Type B pancreatic cell (in vitro differentiated cells): ENCODE measurements around the gene TUBGCP6. TPM values are rescaled to one million over a fixed set of nuclear protein-coding genes. Genes with fewer than 3 reads are reported as not detected.

Experiments used
- DNase-seq: peaks from one replicate; pipeline ENCODE4 v3.0.0; 2021; ENCODE audit warnings: mixed read lengths; ENCODE audit not compliant: unreplicated experiment; ENCODE audit errors: extremely low spot score
- H3K27ac Mint-ChIP-seq: 2 replicates; pipeline ENCODE4 v1.8.0; 2021; ENCODE audit warnings: mild to moderate bottlenecking, mixed read lengths
- H3K27me3 Mint-ChIP-seq: 2 replicates; pipeline ENCODE4 v1.8.0; 2021; ENCODE audit warnings: mixed read lengths
- H3K36me3 Mint-ChIP-seq: 2 replicates; pipeline ENCODE4 v1.8.0; 2021; ENCODE audit warnings: mixed read lengths
- H3K4me1 Mint-ChIP-seq: one replicate; pipeline ENCODE4 v1.8.0; 2021; ENCODE audit warnings: mixed read lengths; ENCODE audit not compliant: unreplicated experiment
- H3K4me3 Mint-ChIP-seq: 2 replicates; pipeline ENCODE4 v1.8.0; 2021; ENCODE audit warnings: mild to moderate bottlenecking, mixed read lengths
- H3K9me3 Mint-ChIP-seq: 2 replicates; pipeline ENCODE4 v1.8.0; 2021; ENCODE audit warnings: mixed read lengths
- total RNA-seq: library from RNA; stranded (reverse); gene quantifications from 2 replicates; pipeline ENCODE4 v1.2.1, GENCODE V29; 2021; ENCODE audit warnings: low replicate concordance
- TF ChIP-seq, protein P1 (sequence below): fragments of 200-600 bp; sonication (generic); conservative IDR thresholded peaks from 2 replicates; pipeline ENCODE4 v1.5.0; 2021; ENCODE audit warnings: antibody characterized with exemption, mild to moderate bottlenecking

The TUBGCP6 gene
- total RNA-seq, 1 donor from 2014 or later: 51.4 TPM

DNA sequence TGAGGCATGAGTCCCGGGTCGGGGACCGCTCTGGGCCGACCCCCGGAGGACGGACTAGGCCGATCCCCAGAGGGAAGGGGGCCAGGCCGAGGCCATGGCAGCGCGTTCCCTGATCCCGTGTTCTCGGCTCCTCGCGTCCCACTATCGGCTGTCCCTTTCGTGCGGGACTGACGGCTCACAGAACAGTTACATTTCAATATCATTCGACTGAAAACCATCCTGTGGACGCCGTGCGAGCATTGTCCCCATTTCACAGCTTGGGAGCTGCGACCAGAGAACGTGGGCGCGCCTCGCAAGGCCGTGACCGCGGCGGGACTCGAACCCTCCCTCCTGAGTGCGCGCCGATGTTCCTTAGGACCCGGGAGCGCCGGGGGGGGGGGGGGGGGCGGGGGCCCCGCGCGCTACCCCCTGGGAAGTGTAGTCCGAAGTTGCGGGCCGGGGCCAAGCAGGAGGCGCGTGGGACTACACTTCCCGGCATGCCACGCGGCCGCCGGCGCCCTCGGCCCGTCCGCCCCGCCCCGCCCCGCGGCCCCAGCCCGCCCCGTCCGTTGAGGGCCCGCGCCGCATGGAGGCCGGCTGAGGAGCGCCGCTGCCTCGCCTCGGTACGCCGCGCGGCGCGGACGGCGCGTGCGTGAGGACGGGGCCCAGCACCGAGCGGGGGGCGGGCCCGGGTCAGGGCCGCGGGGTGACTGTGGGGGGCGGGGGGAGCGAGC lies 59.3 kb downstream of the TUBGCP6 start, which contains the start of gene TRABD:
TRABD (plus strand) TSS at position 539 of the 713 bp plus-strand sequence. CDS start 7,148 bp downstream, outside the sequence.
- Mint-ChIP-seq H3K9me3 (no peaks in the 10 kb centered on the region), H3K36me3 (no peaks in the 10 kb centered on the region), H3K27ac (peak within 1 kb of the TSS; percentile 91), H3K27me3 (no peaks in the 10 kb centered on the region), H3K4me3 (peak within 1 kb of the TSS; percentile 97), H3K4me1 (peaks cover 7% of the 10 kb centered on the region)
- TF ChIP-seq, protein P1, sequence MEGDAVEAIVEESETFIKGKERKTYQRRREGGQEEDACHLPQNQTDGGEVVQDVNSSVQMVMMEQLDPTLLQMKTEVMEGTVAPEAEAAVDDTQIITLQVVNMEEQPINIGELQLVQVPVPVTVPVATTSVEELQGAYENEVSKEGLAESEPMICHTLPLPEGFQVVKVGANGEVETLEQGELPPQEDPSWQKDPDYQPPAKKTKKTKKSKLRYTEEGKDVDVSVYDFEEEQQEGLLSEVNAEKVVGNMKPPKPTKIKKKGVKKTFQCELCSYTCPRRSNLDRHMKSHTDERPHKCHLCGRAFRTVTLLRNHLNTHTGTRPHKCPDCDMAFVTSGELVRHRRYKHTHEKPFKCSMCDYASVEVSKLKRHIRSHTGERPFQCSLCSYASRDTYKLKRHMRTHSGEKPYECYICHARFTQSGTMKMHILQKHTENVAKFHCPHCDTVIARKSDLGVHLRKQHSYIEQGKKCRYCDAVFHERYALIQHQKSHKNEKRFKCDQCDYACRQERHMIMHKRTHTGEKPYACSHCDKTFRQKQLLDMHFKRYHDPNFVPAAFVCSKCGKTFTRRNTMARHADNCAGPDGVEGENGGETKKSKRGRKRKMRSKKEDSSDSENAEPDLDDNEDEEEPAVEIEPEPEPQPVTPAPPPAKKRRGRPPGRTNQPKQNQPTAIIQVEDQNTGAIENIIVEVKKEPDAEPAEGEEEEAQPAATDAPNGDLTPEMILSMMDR: no peak
- peak; percentile 93 for DNase-seq

DNA sequence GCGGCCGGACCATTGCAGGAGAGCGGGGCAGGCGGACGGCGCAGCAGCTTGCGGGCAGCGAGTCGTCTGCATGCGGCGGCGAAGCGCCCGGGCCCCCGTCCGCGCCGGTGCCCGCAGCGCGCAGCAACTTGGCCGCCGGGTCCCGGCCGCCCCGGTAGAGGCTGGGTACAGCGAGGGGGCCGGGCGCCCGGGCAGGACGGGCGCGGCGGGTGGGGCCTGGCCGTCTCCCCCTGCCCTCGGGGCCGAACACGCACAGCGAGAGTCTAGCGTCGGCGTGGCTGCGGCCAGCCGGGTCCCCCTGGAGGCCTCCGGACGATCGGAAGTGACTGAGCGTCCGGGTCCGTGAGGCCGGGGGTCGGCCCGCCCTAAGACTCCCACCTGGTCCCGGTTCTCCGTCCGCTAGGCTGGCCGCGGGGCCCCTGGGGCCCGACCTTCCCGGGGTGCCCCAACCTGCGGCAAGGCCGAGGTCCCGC lies 59.9 kb downstream of the TUBGCP6 start:
- Mint-ChIP-seq H3K27ac (no peak overlapping the region), H3K9me3 (no peaks in the 10 kb centered on the region), H3K36me3 (no peaks in the 10 kb centered on the region), H3K27me3 (no peaks in the 10 kb centered on the region), H3K4me3 (no peak overlapping the region), H3K4me1 (peaks cover 7% of the 10 kb centered on the region)
- no peak for DNase-seq
- TF ChIP-seq, protein P1: no peak

DNA sequence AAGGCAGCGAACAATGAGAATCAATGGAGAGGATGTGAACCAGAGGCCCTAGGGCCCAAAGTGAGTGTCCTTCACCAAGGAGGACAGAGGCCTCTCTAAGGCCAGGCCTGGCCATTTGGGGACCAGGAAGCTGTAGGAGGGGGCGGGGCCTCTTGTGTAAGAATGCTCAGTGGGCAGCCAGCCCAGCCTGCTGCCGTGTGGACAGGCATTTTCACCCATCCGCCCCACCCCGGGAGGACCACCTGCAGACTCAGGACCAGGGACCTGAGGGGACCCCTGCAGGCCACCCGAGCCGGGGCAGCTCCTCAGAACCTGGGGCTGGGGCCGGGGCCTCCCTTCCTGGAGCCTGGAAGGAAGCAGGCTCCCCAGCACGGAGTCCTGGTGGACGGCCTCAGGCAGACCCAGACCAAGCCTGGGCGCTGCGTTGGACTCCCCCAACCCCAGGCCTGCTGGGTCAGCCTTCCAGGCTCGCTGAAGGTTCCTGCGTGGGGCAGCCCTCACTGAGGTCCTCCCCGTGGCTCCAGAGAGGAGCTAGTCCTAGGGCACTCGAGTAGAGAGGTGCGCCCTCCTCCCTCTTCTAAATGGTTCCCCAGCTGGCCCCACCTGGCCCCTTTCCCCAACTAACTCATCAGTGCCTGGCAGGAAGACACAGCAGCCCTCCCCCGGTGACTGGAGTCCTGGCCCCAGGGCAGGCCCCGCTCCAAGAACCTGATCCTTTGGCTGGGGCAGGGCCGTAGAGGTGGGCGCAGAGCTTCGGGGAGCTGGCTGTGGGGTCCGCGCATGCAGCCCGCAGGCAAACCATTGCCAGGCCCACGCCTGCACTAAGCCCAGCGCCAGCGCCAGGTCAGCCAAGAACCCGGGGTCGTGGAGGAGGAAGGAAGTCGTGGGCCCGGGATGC lies 60.6 kb downstream of the TUBGCP6 start:
- H3K36me3 Mint-ChIP-seq: no peaks in the 10 kb centered on the region
- no peak for DNase-seq
- peak overlapping the region; percentile 55 for H3K27ac Mint-ChIP-seq
- peaks cover 10% of the 10 kb centered on the region for H3K4me1 Mint-ChIP-seq
- H3K9me3 Mint-ChIP-seq: no peaks in the 10 kb centered on the region
- TF ChIP-seq, protein P1: no peak
- no peaks in the 10 kb centered on the region for H3K27me3 Mint-ChIP-seq
- peak overlapping the region; percentile 73 for H3K4me3 Mint-ChIP-seq

DNA sequence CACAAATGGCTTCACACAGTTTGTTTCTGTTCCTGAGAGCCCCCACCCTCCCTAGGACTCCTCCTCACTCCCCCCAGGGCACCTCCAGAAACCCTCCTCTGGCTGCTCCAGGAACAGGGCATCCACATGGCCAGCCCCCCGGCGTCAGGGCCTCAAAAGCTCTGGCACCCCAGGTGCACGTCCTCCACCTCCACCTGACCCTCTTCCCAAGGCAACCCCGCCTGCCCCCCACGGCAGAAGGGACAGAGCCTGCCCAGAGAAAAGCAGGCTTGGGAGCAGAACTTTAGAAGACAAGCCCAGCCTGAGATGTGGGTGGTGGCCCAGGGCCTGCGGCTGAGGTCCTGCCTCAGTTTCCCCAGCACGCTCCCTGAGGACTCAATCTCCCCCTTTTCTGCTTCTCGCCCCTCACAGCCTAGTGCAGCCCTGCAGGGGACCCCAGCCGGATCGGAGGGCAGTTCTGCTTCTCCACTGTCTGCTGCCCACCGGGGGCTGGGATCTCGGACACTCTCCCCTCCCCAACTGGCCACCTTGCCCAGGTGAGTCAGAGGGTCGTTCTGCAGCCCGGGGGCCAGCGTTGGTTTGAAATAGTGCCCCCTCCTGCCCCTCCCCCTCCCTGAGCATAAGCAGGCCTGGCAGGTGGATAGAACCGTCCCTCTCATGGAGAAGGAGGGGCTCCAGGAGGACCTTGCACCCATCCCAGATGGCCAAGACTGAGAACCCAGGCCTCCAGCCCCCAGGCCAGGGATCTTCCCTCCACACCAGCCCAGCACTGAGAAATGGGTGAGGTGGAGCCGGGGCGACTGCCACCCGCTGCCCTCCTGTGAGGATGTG lies 61.5 kb downstream of the TUBGCP6 start:
- Mint-ChIP-seq H3K9me3 (no peaks in the 10 kb centered on the region), H3K27ac (peak overlapping the region; percentile 55), H3K4me1 (peaks cover 9% of the 10 kb centered on the region), H3K27me3 (no peaks in the 10 kb centered on the region), H3K36me3 (no peaks in the 10 kb centered on the region), H3K4me3 (peak overlapping the region; percentile 73)
- DNase-seq: no peak
- TF ChIP-seq, protein P1: no peak
